HEK293 (cell line): Measurements from ENCODE around the gene CAT.

Experiments
- SETDB1 ChIP-seq: IDR thresholded peaks from one replicate; pipeline ENCODE4 v1.6.1; 2017; ENCODE audit warnings: mild to moderate bottlenecking, low read length, moderate library complexity, mixed read lengths; ENCODE audit not compliant: insufficient read length
- YY2 ChIP-seq: fragments of 450-650 bp; formaldehyde crosslinking; IDR thresholded peaks from 2 replicates; pipeline ENCODE4 v1.5.1; 2016; ENCODE audit warnings: missing biosample characterization, missing genetic modification characterization
- ZNF514 ChIP-seq: fragments of 450-650 bp; formaldehyde crosslinking; IDR thresholded peaks from 2 replicates; pipeline ENCODE4 v1.5.1; 2016; ENCODE audit warnings: missing biosample characterization, missing genetic modification characterization

- no peak for TF ChIP-seq ZNF514 (tag by site-specific recombination)
- no peak for TF ChIP-seq YY2 (tag by site-specific recombination)
- no peak for TF ChIP-seq SETDB1
Observed at GRCh38 chr11:34458525-34458924, 19.8 kb downstream of the CAT start.
